GM12874 (cell line): ENCODE data around the gene OR5T3.

Source experiments
- CTCF ChIP-seq: IDR thresholded peaks from 2 replicates; pipeline ENCODE4 v1.5.1; 2011; ENCODE audit warnings: low read depth, mild to moderate bottlenecking, control low read depth, low read length, moderate library complexity; ENCODE audit not compliant: insufficient read depth

OR5T3 gene

DNA sequence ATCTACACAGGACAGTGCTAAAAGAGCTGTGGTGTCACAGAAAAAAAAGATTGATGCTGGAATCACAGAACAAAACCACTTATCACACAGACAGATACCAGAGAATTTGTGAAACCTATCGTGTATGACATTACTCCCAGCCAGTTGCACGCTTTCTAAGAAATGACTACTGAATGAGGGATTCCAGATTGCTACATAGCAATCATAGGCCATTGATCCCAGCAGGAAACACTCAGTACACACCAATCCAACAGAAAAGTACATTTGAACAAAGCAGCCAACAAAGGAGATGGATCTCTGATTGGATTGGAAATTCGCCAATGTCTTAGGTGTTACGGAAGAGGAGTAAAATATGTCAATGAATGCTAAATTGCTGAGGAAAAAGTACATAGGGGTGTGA is 44.8 kb downstream of the OR5T3 start:
- no peak for TF ChIP-seq CTCF
